Panc1 (cell line): ENCODE measurements around the gene DENND2D. TPM values are rescaled to one million over a fixed set of nuclear protein-coding genes. Genes with fewer than 3 reads are reported as not detected.

Experiments
- ATAC-seq: fragments of 200-7000 bp; cut with Tn5 transposase; 2 replicates; pipeline ENCODE4 v1.9.1; 2020; ENCODE audit warnings: mild to moderate bottlenecking, moderate library complexity
- BruUV-seq: library from RNA; stranded (reverse); fragments of 400-500 nt; replicated peaks from 2 replicates; lab custom pipeline; 2021; lab: Mats Ljungman, UMichigan
- CTCF ChIA-PET: fragments of 300-600 bp; sonication (Branson Sonifier 250); formaldehyde crosslinking; loops from one replicate; lab custom pipeline; 2022; ENCODE audit warnings: antibody characterized with exemption; lab: Charles Lee
- POLR2A ChIA-PET: fragments of 300-600 bp; sonication (Branson Sonifier 250); formaldehyde crosslinking; loops from one replicate; lab custom pipeline; 2022; ENCODE audit warnings: antibody characterized with exemption; lab: Charles Lee
- DNase-seq: peaks from one replicate; pipeline ENCODE4 v3.0.0-alpha.2; 2010; ENCODE audit warnings: low read depth, low spot score
- H3K27ac ChIP-seq: 2 replicates; pipeline ENCODE4 v1.5.1; 2011; ENCODE audit warnings: mild to moderate bottlenecking, low read length, inconsistent platforms
- H3K27me3 ChIP-seq: fragments of 200-500 bp; sonication (Bioruptor generic); 2 replicates; pipeline ENCODE4 v1.6.0; 2014; ENCODE audit warnings: low read length, inconsistent platforms; ENCODE audit not compliant: control insufficient read depth, insufficient read depth
- H3K36me3 ChIP-seq: fragments of 200-500 bp; sonication (Bioruptor generic); 2 replicates; pipeline ENCODE4 v1.5.1; 2014; ENCODE audit warnings: inconsistent platforms, mild to moderate bottlenecking, low read length, moderate library complexity; ENCODE audit not compliant: control insufficient read depth, insufficient read depth
- H3K4me1 ChIP-seq: 2 replicates; pipeline ENCODE4 v1.5.1; 2011; ENCODE audit warnings: inconsistent platforms, mild to moderate bottlenecking, low read length, moderate library complexity; ENCODE audit not compliant: control insufficient read depth, insufficient read depth
- H3K4me3 ChIP-seq, 2 experiments: 2 replicates each; pipeline ENCODE4 v1.5.1; 2011 to 2012; ENCODE audit warnings: low read depth in 2 of 2, low read length in 2 of 2, mild to moderate bottlenecking in 2 of 2, inconsistent platforms in 1 of 2, moderate library complexity in 1 of 2
- H3K9me3 ChIP-seq: fragments of 200-500 bp; sonication (Bioruptor generic); 2 replicates; pipeline ENCODE4 v1.5.1; 2014; ENCODE audit warnings: low read depth, mild to moderate bottlenecking, inconsistent platforms, low read length, moderate library complexity; ENCODE audit not compliant: control insufficient read depth, insufficient read depth
- POLR2AphosphoS5 ChIP-seq: IDR thresholded peaks from 2 replicates; pipeline ENCODE4 v1.6.1; 2012; ENCODE audit warnings: mild to moderate bottlenecking, low read depth, low read length, moderate library complexity
- SIN3A ChIP-seq: IDR thresholded peaks from 2 replicates; pipeline ENCODE4 v1.6.1; 2012; ENCODE audit warnings: low read depth, mild to moderate bottlenecking, low read length, moderate library complexity, borderline replicate concordance; ENCODE audit not compliant: insufficient read depth
- TCF7L2 ChIP-seq: IDR thresholded peaks from 2 replicates; pipeline ENCODE4 v1.6.1; 2011; ENCODE audit warnings: mild to moderate bottlenecking, low read depth, low read length, inconsistent platforms
- in situ Hi-C: cut with HindIII; loops from 2 replicates; pipeline ENCODE4 v1.10.0; 2016; ENCODE audit warnings: low sequenced_read_pairs, low pct_unique_long_range_greater_than_20kb
- intact Hi-C: fragments of 100-400 bp; cut with micrococcal nuclease; formaldehyde crosslinking; loops from one replicate; pipeline ENCODE4 v1.10.0; 2022; ENCODE audit not compliant: unreplicated experiment
- total RNA-seq: library from RNA; stranded (reverse); gene quantifications from one replicate; pipeline ENCODE4 v1.2.1, GENCODE V29; 2021; ENCODE audit not compliant: unreplicated experiment
- TF ChIP-seq, protein P1 (sequence below): fragments of 450-650 bp; IDR thresholded peaks from 2 replicates; pipeline ENCODE4 v1.5.1; 2017; ENCODE audit warnings: mild to moderate bottlenecking
- TF ChIP-seq, protein P2 (sequence below), 2 experiments: IDR thresholded peaks; 2 replicates each; pipeline ENCODE4 v1.6.1; 2011 to 2012; ENCODE audit warnings: low read depth in 2 of 2, control low read depth in 1 of 2, low read length in 1 of 2, mild to moderate bottlenecking in 1 of 2, moderate library complexity in 1 of 2; ENCODE audit not compliant: insufficient read depth in 1 of 2

DENND2D gene
- total RNA-seq, 1 experiment from 2014 or later: 10.4 TPM

GRCh38 chr1:111157431-111157830 lies 43.0 kb downstream of the DENND2D start:
- Histone ChIP-seq H3K4me3 (no peak overlapping the region), H3K27ac (no peak overlapping the region), H3K4me1 (no peaks in the 10 kb centered on the region), H3K9me3 (no peaks in the 10 kb centered on the region), H3K36me3 (peaks cover 9% of the 10 kb centered on the region; the same call in 1 of the 2 replicates), H3K27me3 (no peaks in the 10 kb centered on the region)
- intact Hi-C loops (no loop called here), in situ Hi-C loops (no loop called here)
- DNase-seq (no peak), ATAC-seq (no peak)
- TF ChIP-seq SIN3A (no peak), TCF7L2 (no peak)
- ChIA-PET POLR2A (no interaction called here), CTCF (no interaction called here)
- no TSS peak for BruUV-seq

- in situ Hi-C loops (no loop called here), intact Hi-C loops (no loop called here)
- Histone ChIP-seq H3K4me3 (no peak overlapping the region), H3K27me3 (no peaks in the 10 kb centered on the region), H3K9me3 (no peaks in the 10 kb centered on the region), H3K27ac (no peak overlapping the region), H3K4me1 (no peaks in the 10 kb centered on the region), H3K36me3 (peaks cover 15% of the 10 kb centered on the region; the same call in 1 of the 2 replicates)
- BruUV-seq: no TSS peak
- POLR2A ChIA-PET: no interaction called here
- CTCF ChIA-PET: no interaction called here
- TF ChIP-seq, protein P1, sequence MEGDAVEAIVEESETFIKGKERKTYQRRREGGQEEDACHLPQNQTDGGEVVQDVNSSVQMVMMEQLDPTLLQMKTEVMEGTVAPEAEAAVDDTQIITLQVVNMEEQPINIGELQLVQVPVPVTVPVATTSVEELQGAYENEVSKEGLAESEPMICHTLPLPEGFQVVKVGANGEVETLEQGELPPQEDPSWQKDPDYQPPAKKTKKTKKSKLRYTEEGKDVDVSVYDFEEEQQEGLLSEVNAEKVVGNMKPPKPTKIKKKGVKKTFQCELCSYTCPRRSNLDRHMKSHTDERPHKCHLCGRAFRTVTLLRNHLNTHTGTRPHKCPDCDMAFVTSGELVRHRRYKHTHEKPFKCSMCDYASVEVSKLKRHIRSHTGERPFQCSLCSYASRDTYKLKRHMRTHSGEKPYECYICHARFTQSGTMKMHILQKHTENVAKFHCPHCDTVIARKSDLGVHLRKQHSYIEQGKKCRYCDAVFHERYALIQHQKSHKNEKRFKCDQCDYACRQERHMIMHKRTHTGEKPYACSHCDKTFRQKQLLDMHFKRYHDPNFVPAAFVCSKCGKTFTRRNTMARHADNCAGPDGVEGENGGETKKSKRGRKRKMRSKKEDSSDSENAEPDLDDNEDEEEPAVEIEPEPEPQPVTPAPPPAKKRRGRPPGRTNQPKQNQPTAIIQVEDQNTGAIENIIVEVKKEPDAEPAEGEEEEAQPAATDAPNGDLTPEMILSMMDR: no peak
- TF ChIP-seq SIN3A (no peak), TCF7L2 (no peak), POLR2AphosphoS5 (no peak)
- TF ChIP-seq, protein P2, sequence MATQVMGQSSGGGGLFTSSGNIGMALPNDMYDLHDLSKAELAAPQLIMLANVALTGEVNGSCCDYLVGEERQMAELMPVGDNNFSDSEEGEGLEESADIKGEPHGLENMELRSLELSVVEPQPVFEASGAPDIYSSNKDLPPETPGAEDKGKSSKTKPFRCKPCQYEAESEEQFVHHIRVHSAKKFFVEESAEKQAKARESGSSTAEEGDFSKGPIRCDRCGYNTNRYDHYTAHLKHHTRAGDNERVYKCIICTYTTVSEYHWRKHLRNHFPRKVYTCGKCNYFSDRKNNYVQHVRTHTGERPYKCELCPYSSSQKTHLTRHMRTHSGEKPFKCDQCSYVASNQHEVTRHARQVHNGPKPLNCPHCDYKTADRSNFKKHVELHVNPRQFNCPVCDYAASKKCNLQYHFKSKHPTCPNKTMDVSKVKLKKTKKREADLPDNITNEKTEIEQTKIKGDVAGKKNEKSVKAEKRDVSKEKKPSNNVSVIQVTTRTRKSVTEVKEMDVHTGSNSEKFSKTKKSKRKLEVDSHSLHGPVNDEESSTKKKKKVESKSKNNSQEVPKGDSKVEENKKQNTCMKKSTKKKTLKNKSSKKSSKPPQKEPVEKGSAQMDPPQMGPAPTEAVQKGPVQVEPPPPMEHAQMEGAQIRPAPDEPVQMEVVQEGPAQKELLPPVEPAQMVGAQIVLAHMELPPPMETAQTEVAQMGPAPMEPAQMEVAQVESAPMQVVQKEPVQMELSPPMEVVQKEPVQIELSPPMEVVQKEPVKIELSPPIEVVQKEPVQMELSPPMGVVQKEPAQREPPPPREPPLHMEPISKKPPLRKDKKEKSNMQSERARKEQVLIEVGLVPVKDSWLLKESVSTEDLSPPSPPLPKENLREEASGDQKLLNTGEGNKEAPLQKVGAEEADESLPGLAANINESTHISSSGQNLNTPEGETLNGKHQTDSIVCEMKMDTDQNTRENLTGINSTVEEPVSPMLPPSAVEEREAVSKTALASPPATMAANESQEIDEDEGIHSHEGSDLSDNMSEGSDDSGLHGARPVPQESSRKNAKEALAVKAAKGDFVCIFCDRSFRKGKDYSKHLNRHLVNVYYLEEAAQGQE (IDR thresholded peaks at IDR 0.05; ENCODE audit: insufficient read depth in 1 of 2, low read depth in 2 of 2, low read length in 1 of 2): no peak
- DNase-seq: no peak
- no peak for ATAC-seq
These were observed 46.1 kb downstream of the DENND2D start for GRCh38 chr1:111154021-111154999.

DNA sequence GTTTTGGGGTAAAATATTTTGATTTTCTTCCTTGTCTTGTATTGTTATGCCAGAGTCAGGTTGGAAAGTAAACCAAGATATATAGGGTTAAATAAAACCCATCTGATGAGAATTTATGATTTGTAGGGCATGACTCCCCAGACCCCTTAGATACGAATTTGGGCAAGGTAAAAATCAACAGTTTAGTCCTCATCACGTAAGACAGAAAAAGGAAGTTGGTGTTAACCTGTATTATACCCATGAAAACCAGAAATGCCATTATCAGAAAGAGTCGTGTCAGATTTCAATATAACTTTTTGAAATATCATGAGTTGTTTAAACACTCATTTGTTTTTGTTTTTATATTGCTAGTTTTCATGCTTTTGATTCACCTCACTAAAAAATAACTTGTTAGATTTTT lies 48.6 kb downstream of the DENND2D start:
- intact Hi-C loops: no loop called here
- ChIA-PET POLR2A (no interaction called here), CTCF (no interaction called here)
- Histone ChIP-seq H3K4me1 (no peaks in the 10 kb centered on the region), H3K4me3 (no peak overlapping the region), H3K27me3 (no peaks in the 10 kb centered on the region), H3K9me3 (no peaks in the 10 kb centered on the region), H3K36me3 (peaks cover 21% of the 10 kb centered on the region; the same call in 1 of the 2 replicates), H3K27ac (no peak overlapping the region)
- ATAC-seq (no peak), DNase-seq (no peak)
- TF ChIP-seq, protein P1: no peak
- TF ChIP-seq POLR2AphosphoS5 (no peak), SIN3A (no peak), TCF7L2 (no peak)
- TF ChIP-seq, protein P2 (IDR thresholded peaks at IDR 0.05; ENCODE audit: insufficient read depth in 1 of 2, low read depth in 2 of 2, low read length in 1 of 2): no peak
- in situ Hi-C loops: no loop called here
- BruUV-seq: no TSS peak
